B cell (primary cell): ENCODE results near the gene PCDHB6.
"Not testable (repeated sequence)": the region's sequence is repeated elsewhere in the genome, so short reads cannot be mapped to it uniquely, and the experiment has no call there.

ENCODE experiments used
- EZH2 ChIP-seq: IDR thresholded peaks from 2 replicates; pipeline ENCODE4 v1.6.1; 2012; ENCODE audit warnings: borderline replicate concordance, low read depth, mild to moderate bottlenecking, moderate library complexity, low read length; ENCODE audit not compliant: insufficient read depth, poor library complexity, severe bottlenecking
- TF ChIP-seq, protein P1 (sequence below): fragments of 200-600 bp; IDR thresholded peaks from one replicate; pipeline ENCODE4 v1.8.0; 2022; ENCODE audit warnings: antibody characterized with exemption, mild to moderate bottlenecking

DNA sequence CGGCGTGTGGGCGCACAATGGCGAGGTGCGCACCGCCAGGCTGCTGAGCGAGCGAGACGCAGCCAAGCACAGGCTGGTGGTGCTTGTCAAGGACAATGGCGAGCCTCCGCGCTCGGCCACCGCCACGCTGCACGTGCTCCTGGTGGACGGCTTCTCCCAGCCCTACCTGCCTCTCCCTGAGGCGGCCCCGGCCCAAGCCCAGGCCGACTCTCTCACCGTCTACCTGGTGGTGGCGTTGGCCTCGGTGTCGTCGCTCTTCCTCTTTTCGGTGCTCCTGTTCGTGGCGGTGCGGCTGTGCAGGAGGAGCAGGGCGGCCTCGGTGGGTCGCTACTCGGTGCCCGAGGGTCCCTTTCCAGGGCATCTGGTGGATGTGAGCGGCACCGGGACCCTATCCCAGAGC, 2.2 kb downstream of the PCDHB6 start:
- TF ChIP-seq, protein P1, sequence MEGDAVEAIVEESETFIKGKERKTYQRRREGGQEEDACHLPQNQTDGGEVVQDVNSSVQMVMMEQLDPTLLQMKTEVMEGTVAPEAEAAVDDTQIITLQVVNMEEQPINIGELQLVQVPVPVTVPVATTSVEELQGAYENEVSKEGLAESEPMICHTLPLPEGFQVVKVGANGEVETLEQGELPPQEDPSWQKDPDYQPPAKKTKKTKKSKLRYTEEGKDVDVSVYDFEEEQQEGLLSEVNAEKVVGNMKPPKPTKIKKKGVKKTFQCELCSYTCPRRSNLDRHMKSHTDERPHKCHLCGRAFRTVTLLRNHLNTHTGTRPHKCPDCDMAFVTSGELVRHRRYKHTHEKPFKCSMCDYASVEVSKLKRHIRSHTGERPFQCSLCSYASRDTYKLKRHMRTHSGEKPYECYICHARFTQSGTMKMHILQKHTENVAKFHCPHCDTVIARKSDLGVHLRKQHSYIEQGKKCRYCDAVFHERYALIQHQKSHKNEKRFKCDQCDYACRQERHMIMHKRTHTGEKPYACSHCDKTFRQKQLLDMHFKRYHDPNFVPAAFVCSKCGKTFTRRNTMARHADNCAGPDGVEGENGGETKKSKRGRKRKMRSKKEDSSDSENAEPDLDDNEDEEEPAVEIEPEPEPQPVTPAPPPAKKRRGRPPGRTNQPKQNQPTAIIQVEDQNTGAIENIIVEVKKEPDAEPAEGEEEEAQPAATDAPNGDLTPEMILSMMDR, result not testable (repeated sequence)
- TF ChIP-seq EZH2, result not testable (repeated sequence)
